ENCODE data around the gene RPS27. TPM values are rescaled to one million over a fixed set of nuclear protein-coding genes. Genes with fewer than 3 reads are reported as not detected.
"Not testable (repeated sequence)": the region's sequence is repeated elsewhere in the genome, so short reads cannot be mapped to it uniquely, and the experiment has no call there.

Gene RPS27
- total and polyA plus RNA-seq, 2 experiments from 2014 or later: 1,020 to 1,187 TPM

- peaks cover 16% of the 10 kb centered on the region for H3K36me3 ChIP-seq
- no peak for TF ChIP-seq CTCF (IDR thresholded peaks at IDR 0.05; ENCODE audit: low read depth, low read length)
- H3K4me3 ChIP-seq: no peak overlapping the region
- no peaks in the 10 kb centered on the region for H3K9me3 ChIP-seq (ENCODE audit: low read depth)
- no peak overlapping the region for H3K27ac ChIP-seq
- H3K4me1 ChIP-seq (ENCODE audit: low read depth): peaks cover 8% of the 10 kb centered on the region
- no peak for DNase-seq (ENCODE audit: low read depth in 1 of 2, low spot score in 1 of 2)
- H3K27me3 ChIP-seq: no peaks in the 10 kb centered on the region
Measured at GRCh38 chr1:153995640-153996039, 5.1 kb downstream of the RPS27 start.

GRCh38 chr1:153996882-153997281, 6.3 kb downstream of the RPS27 start:
- H3K4me1 ChIP-seq (ENCODE audit: low read depth); H3K27me3 ChIP-seq; DNase-seq (ENCODE audit: low read depth in 1 of 2, low spot score in 1 of 2); H3K27ac ChIP-seq; H3K4me3 ChIP-seq; H3K9me3 ChIP-seq (ENCODE audit: low read depth): not testable (repeated sequence)
- H3K36me3 ChIP-seq: peaks cover 15% of the 10 kb centered on the region

GRCh38 chr1:154000420-154000819, 9.9 kb downstream of the RPS27 start:
- H3K9me3 ChIP-seq (ENCODE audit: low read depth): no peaks in the 10 kb centered on the region
- no peaks in the 10 kb centered on the region for H3K27me3 ChIP-seq
- H3K4me1 ChIP-seq (ENCODE audit: low read depth): no peaks in the 10 kb centered on the region
- TF ChIP-seq CTCF (IDR thresholded peaks at IDR 0.05; ENCODE audit: low read depth, low read length): no peak
- DNase-seq (ENCODE audit: low read depth in 1 of 2, low spot score in 1 of 2): no peak
- no peak overlapping the region for H3K27ac ChIP-seq
- no peak overlapping the region for H3K4me3 ChIP-seq
- no peaks in the 10 kb centered on the region for H3K36me3 ChIP-seq

GRCh38 chr1:154006136-154006535, 15.6 kb downstream of the RPS27 start:
- Histone ChIP-seq H3K27ac (no peak overlapping the region), H3K9me3 (ENCODE audit: low read depth) (no peaks in the 10 kb centered on the region), H3K27me3 (no peaks in the 10 kb centered on the region), H3K4me3 (no peak overlapping the region), H3K36me3 (no peaks in the 10 kb centered on the region), H3K4me1 (ENCODE audit: low read depth) (no peaks in the 10 kb centered on the region)
- no peak for TF ChIP-seq CTCF (IDR thresholded peaks at IDR 0.05; ENCODE audit: low read depth, low read length)
- no peak for DNase-seq (ENCODE audit: low read depth in 1 of 2, low spot score in 1 of 2)

GRCh38 chr1:154012129-154012528, 21.6 kb downstream of the RPS27 start:
- H3K36me3 ChIP-seq: no peaks in the 10 kb centered on the region
- H3K27me3 ChIP-seq: no peaks in the 10 kb centered on the region
- H3K27ac ChIP-seq: no peak overlapping the region
- no peak for DNase-seq (ENCODE audit: low read depth in 1 of 2, low spot score in 1 of 2)
- no peak overlapping the region for H3K4me3 ChIP-seq
- no peaks in the 10 kb centered on the region for H3K4me1 ChIP-seq (ENCODE audit: low read depth)
- no peaks in the 10 kb centered on the region for H3K9me3 ChIP-seq (ENCODE audit: low read depth)
- no peak for TF ChIP-seq CTCF (IDR thresholded peaks at IDR 0.05; ENCODE audit: low read depth, low read length)

- H3K4me3 ChIP-seq; H3K9me3 ChIP-seq (ENCODE audit: low read depth); H3K36me3 ChIP-seq; H3K27me3 ChIP-seq; DNase-seq (ENCODE audit: low read depth in 1 of 2, low spot score in 1 of 2); H3K4me1 ChIP-seq (ENCODE audit: low read depth); H3K27ac ChIP-seq: not testable (repeated sequence)
Measured at GRCh38 chr1:154012543-154012942, 22.0 kb downstream of the RPS27 start.
